ENCODE data around the gene NR6A1. TPM values are rescaled to one million over a fixed set of nuclear protein-coding genes. Genes with fewer than 3 reads are reported as not detected.

The NR6A1 gene
- total and polyA plus RNA-seq, 2 experiments from 2014 or later: 44.2 to 139 TPM

DNA sequence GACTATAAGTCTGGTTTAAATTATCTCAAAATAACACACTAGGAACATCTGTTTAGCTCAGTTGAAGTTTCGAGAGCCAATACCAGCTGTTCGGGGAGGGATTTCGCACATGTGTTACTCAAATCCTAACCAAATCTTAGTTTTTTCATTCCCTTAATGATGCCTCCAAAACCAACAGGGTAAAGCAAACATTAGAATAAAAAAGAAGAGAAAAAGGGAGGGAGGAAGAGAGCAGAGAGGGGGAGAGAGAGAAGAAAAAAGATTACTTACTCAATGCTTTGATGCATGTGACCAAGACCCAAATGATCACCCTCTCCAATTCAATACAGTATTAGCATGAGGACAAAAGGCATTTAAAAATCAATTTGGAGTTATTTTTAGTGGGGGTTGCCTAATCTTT lies 177.9 kb downstream of the NR6A1 start:
- Mint-ChIP-seq H3K9me3 (no peaks in the 10 kb centered on the region; the same call in 2 of the 3 replicates), H3K27ac (peak overlapping the region; percentile 96), H3K36me3 (ENCODE audit: low read depth) (peaks cover 3% of the 10 kb centered on the region; the same call in 2 of the 3 replicates), H3K4me1 (peaks cover 84% of the 10 kb centered on the region), H3K4me3 (peak overlapping the region; percentile 68), H3K27me3 (ENCODE audit: insufficient read depth, low read depth, poor library complexity) (peaks cover 8% of the 10 kb centered on the region)
- TF ChIP-seq, protein P1, sequence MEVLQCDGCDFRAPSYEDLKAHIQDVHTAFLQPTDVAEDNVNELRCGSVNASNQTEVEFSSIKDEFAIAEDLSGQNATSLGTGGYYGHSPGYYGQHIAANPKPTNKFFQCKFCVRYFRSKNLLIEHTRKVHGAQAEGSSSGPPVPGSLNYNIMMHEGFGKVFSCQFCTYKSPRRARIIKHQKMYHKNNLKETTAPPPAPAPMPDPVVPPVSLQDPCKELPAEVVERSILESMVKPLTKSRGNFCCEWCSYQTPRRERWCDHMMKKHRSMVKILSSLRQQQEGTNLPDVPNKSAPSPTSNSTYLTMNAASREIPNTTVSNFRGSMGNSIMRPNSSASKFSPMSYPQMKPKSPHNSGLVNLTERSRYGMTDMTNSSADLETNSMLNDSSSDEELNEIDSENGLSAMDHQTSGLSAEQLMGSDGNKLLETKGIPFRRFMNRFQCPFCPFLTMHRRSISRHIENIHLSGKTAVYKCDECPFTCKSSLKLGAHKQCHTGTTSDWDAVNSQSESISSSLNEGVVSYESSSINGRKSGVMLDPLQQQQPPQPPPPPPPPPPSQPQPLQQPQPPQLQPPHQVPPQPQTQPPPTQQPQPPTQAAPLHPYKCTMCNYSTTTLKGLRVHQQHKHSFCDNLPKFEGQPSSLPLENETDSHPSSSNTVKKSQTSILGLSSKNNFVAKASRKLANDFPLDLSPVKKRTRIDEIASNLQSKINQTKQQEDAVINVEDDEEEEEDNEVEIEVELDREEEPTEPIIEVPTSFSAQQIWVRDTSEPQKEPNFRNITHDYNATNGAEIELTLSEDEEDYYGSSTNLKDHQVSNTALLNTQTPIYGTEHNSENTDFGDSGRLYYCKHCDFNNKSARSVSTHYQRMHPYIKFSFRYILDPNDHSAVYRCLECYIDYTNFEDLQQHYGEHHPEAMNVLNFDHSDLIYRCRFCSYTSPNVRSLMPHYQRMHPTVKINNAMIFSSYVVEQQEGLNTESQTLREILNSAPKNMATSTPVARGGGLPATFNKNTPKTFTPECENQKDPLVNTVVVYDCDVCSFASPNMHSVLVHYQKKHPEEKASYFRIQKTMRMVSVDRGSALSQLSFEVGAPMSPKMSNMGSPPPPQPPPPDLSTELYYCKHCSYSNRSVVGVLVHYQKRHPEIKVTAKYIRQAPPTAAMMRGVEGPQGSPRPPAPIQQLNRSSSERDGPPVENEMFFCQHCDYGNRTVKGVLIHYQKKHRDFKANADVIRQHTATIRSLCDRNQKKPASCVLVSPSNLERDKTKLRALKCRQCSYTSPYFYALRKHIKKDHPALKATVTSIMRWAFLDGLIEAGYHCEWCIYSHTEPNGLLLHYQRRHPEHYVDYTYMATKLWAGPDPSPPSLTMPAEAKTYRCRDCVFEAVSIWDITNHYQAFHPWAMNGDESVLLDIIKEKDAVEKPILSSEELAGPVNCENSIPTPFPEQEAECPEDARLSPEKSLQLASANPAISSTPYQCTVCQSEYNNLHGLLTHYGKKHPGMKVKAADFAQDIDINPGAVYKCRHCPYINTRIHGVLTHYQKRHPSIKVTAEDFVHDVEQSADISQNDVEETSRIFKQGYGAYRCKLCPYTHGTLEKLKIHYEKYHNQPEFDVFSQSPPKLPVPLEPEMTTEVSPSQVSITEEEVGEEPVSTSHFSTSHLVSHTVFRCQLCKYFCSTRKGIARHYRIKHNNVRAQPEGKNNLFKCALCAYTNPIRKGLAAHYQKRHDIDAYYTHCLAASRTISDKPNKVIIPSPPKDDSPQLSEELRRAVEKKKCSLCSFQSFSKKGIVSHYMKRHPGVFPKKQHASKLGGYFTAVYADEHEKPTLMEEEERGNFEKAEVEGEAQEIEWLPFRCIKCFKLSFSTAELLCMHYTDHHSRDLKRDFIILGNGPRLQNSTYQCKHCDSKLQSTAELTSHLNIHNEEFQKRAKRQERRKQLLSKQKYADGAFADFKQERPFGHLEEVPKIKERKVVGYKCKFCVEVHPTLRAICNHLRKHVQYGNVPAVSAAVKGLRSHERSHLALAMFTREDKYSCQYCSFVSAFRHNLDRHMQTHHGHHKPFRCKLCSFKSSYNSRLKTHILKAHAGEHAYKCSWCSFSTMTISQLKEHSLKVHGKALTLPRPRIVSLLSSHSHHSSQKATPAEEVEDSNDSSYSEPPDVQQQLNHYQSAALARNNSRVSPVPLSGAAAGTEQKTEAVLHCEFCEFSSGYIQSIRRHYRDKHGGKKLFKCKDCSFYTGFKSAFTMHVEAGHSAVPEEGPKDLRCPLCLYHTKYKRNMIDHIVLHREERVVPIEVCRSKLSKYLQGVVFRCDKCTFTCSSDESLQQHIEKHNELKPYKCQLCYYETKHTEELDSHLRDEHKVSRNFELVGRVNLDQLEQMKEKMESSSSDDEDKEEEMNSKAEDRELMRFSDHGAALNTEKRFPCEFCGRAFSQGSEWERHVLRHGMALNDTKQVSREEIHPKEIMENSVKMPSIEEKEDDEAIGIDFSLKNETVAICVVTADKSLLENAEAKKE (CRISPR knock-in tag; IDR thresholded peaks at IDR 0.05): no peak
- 0 out of 2 replicates have a peak, but pooled peaks have one; percentile 46 for TF ChIP-seq NANOG (IDR thresholded peaks at IDR 0.05; ENCODE audit: borderline replicate concordance)
- TF ChIP-seq, protein P2, sequence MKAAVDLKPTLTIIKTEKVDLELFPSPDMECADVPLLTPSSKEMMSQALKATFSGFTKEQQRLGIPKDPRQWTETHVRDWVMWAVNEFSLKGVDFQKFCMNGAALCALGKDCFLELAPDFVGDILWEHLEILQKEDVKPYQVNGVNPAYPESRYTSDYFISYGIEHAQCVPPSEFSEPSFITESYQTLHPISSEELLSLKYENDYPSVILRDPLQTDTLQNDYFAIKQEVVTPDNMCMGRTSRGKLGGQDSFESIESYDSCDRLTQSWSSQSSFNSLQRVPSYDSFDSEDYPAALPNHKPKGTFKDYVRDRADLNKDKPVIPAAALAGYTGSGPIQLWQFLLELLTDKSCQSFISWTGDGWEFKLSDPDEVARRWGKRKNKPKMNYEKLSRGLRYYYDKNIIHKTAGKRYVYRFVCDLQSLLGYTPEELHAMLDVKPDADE (IDR thresholded peaks at IDR 0.05): no peak
- TF ChIP-seq JUNB (IDR thresholded peaks at IDR 0.05; ENCODE audit: unreplicated experiment): no peak
- TF ChIP-seq, protein P3, sequence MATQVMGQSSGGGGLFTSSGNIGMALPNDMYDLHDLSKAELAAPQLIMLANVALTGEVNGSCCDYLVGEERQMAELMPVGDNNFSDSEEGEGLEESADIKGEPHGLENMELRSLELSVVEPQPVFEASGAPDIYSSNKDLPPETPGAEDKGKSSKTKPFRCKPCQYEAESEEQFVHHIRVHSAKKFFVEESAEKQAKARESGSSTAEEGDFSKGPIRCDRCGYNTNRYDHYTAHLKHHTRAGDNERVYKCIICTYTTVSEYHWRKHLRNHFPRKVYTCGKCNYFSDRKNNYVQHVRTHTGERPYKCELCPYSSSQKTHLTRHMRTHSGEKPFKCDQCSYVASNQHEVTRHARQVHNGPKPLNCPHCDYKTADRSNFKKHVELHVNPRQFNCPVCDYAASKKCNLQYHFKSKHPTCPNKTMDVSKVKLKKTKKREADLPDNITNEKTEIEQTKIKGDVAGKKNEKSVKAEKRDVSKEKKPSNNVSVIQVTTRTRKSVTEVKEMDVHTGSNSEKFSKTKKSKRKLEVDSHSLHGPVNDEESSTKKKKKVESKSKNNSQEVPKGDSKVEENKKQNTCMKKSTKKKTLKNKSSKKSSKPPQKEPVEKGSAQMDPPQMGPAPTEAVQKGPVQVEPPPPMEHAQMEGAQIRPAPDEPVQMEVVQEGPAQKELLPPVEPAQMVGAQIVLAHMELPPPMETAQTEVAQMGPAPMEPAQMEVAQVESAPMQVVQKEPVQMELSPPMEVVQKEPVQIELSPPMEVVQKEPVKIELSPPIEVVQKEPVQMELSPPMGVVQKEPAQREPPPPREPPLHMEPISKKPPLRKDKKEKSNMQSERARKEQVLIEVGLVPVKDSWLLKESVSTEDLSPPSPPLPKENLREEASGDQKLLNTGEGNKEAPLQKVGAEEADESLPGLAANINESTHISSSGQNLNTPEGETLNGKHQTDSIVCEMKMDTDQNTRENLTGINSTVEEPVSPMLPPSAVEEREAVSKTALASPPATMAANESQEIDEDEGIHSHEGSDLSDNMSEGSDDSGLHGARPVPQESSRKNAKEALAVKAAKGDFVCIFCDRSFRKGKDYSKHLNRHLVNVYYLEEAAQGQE (IDR thresholded peaks at IDR 0.05; ENCODE audit: unreplicated experiment): no peak
- Histone ChIP-seq H3K79me2 (replicated peaks; ENCODE audit: insufficient read depth) (peaks cover 29% of the 10 kb centered on the region), H3F3A (replicated peaks; ENCODE audit: low read depth) (no peaks in the 10 kb centered on the region), H3K4me1 (ENCODE audit: insufficient read depth) (peaks cover 76% of the 10 kb centered on the region), H2AFZ (no peak overlapping the region), H3K9me2 (ENCODE audit: insufficient read depth) (no peaks in the 10 kb centered on the region), H3K27ac (ENCODE audit: low read depth) (peak overlapping the region; percentile 95), H3K36me3 (ENCODE audit: insufficient read depth) (no peaks in the 10 kb centered on the region), H3K4me2 (peak overlapping the region; percentile 64), H3K27me3 (ENCODE audit: insufficient read depth) (no peaks in the 10 kb centered on the region), H3K4me3 (peak overlapping the region; percentile 43), H4K20me1 (replicated peaks; ENCODE audit: insufficient read depth) (no peaks in the 10 kb centered on the region)
- DNase-seq (ENCODE audit: low spot score) (peak; percentile 44), ATAC-seq (peak; percentile 58)
